Activated CD4-positive, CD25-positive, alpha-beta regulatory T cell (primary cell): ENCODE data around the gene MEGF6.

Experiments used
- DNase-seq, 4 experiments: peaks; one replicate each; lab custom pipeline; 2025; lab: John Stamatoyannopoulos, UW

Gene MEGF6

GRCh38 chr1:3502641-3503524 lies 108.4 kb downstream of the MEGF6 start:
- no peak for DNase-seq

- DNase-seq = peak in 1 of 4 experiments; percentile 54
These were observed 109.3 kb downstream of the MEGF6 start for GRCh38 chr1:3501856-3502640.

- no peak for DNase-seq
These were observed 109.9 kb downstream of the MEGF6 start for GRCh38 chr1:3501437-3501836.

GRCh38 chr1:3500265-3500835 lies 111.0 kb downstream of the MEGF6 start:
- DNase-seq = no peak

- no peak for DNase-seq
These were observed 111.7 kb downstream of the MEGF6 start for GRCh38 chr1:3499611-3500010.

GRCh38 chr1:3498986-3499385 lies 112.3 kb downstream of the MEGF6 start:
- DNase-seq = no peak

GRCh38 chr1:3498246-3498930 lies 112.9 kb downstream of the MEGF6 start:
- DNase-seq = no peak

GRCh38 chr1:3497521-3497920 lies 113.8 kb downstream of the MEGF6 start:
- no peak for DNase-seq

GRCh38 chr1:3496916-3497315 lies 114.4 kb downstream of the MEGF6 start:
- no peak for DNase-seq

GRCh38 chr1:3495776-3496745 lies 115.2 kb downstream of the MEGF6 start:
- DNase-seq = no peak

- DNase-seq = no peak
These were observed 116.7 kb downstream of the MEGF6 start for GRCh38 chr1:3494321-3495308.

GRCh38 chr1:3492545-3493246 lies 118.6 kb downstream of the MEGF6 start:
- no peak for DNase-seq

GRCh38 chr1:3491291-3492246 lies 119.7 kb downstream of the MEGF6 start:
- peak; percentile 69 to 78 (median 75) for DNase-seq

- DNase-seq = no peak
These were observed 121.1 kb downstream of the MEGF6 start for GRCh38 chr1:3490046-3490745.

GRCh38 chr1:3488432-3488831 lies 122.9 kb downstream of the MEGF6 start:
- no peak for DNase-seq

- no peak for DNase-seq
These were observed 126.3 kb downstream of the MEGF6 start for GRCh38 chr1:3485016-3485415.

GRCh38 chr1:3483801-3484444 lies 127.4 kb downstream of the MEGF6 start:
- peak in 1 of 4 experiments; percentile 10 for DNase-seq
